ENCODE data around the gene GNAO1.

Gene GNAO1

GRCh38 chr16:56302506-56302905, 111.2 kb downstream of the GNAO1 start:
- peaks cover 10% of the 10 kb centered on the region for H3K27me3 Mint-ChIP-seq

GRCh38 chr16:56303066-56303715, 111.9 kb downstream of the GNAO1 start:
- no peak overlapping the region for H3K4me3 Mint-ChIP-seq
- H3K9me3 Mint-ChIP-seq = no peaks in the 10 kb centered on the region
- H3K36me3 Mint-ChIP-seq (ENCODE audit: low read depth) = no peaks in the 10 kb centered on the region
- no peak overlapping the region for H3K27ac Mint-ChIP-seq
- H3K27me3 Mint-ChIP-seq = peaks cover 13% of the 10 kb centered on the region
- intact Hi-C loops (cut with micrococcal nuclease) = no loop called here
- H3K4me1 Mint-ChIP-seq (ENCODE audit: low read depth) = peaks cover 26% of the 10 kb centered on the region

More at GRCh38 chr16:56302506-56302905, 111.2 kb downstream of the GNAO1 start:
- no peak overlapping the region for H3K4me3 Mint-ChIP-seq
- intact Hi-C loops (cut with micrococcal nuclease) = no loop called here
- peaks cover 30% of the 10 kb centered on the region for H3K4me1 Mint-ChIP-seq (ENCODE audit: low read depth)
- H3K27ac Mint-ChIP-seq = no peak overlapping the region
- H3K9me3 Mint-ChIP-seq = no peaks in the 10 kb centered on the region
- no peaks in the 10 kb centered on the region for H3K36me3 Mint-ChIP-seq (ENCODE audit: low read depth)

- H3K4me1 Mint-ChIP-seq (ENCODE audit: low read depth) = peaks cover 19% of the 10 kb centered on the region
- H3K4me3 Mint-ChIP-seq = no peak overlapping the region
- peaks cover 18% of the 10 kb centered on the region for H3K27me3 Mint-ChIP-seq
- no peak overlapping the region for H3K27ac Mint-ChIP-seq
- intact Hi-C loops (cut with micrococcal nuclease) = no loop called here
- no peaks in the 10 kb centered on the region for H3K9me3 Mint-ChIP-seq
- no peaks in the 10 kb centered on the region for H3K36me3 Mint-ChIP-seq (ENCODE audit: low read depth)
Measured at GRCh38 chr16:56303880-56304279, 112.6 kb downstream of the GNAO1 start.

GRCh38 chr16:56305956-56306565, 114.8 kb downstream of the GNAO1 start:
- H3K4me1 Mint-ChIP-seq (ENCODE audit: low read depth) = peaks cover 5% of the 10 kb centered on the region
- intact Hi-C loops (cut with micrococcal nuclease) = no loop called here
- no peak overlapping the region for H3K4me3 Mint-ChIP-seq
- H3K27me3 Mint-ChIP-seq = peaks cover 18% of the 10 kb centered on the region
- no peaks in the 10 kb centered on the region for H3K9me3 Mint-ChIP-seq
- H3K27ac Mint-ChIP-seq = no peak overlapping the region
- H3K36me3 Mint-ChIP-seq (ENCODE audit: low read depth) = no peaks in the 10 kb centered on the region

GRCh38 chr16:56306690-56307533, 115.6 kb downstream of the GNAO1 start:
- peaks cover 18% of the 10 kb centered on the region for H3K27me3 Mint-ChIP-seq
- no peaks in the 10 kb centered on the region for H3K9me3 Mint-ChIP-seq

GRCh38 chr16:56307534-56307873, 116.2 kb downstream of the GNAO1 start:
- Mint-ChIP-seq H3K27ac (no peak overlapping the region), H3K9me3 (no peaks in the 10 kb centered on the region), H3K4me3 (no peak overlapping the region), H3K27me3 (peaks cover 15% of the 10 kb centered on the region), H3K36me3 (ENCODE audit: low read depth) (no peaks in the 10 kb centered on the region), H3K4me1 (ENCODE audit: low read depth) (peaks cover 5% of the 10 kb centered on the region)
- intact Hi-C loops (cut with micrococcal nuclease) = no loop called here

More at GRCh38 chr16:56306690-56307533, 115.6 kb downstream of the GNAO1 start:
- H3K27ac Mint-ChIP-seq = no peak overlapping the region
- H3K4me3 Mint-ChIP-seq = no peak overlapping the region
- intact Hi-C loops (cut with micrococcal nuclease) = no loop called here
- H3K36me3 Mint-ChIP-seq (ENCODE audit: low read depth) = no peaks in the 10 kb centered on the region
- peaks cover 5% of the 10 kb centered on the region for H3K4me1 Mint-ChIP-seq (ENCODE audit: low read depth)

GRCh38 chr16:56309008-56309407, 117.7 kb downstream of the GNAO1 start:
- Mint-ChIP-seq H3K4me1 (ENCODE audit: low read depth) (peaks cover 5% of the 10 kb centered on the region), H3K9me3 (no peaks in the 10 kb centered on the region), H3K27me3 (peaks cover 11% of the 10 kb centered on the region), H3K36me3 (ENCODE audit: low read depth) (no peaks in the 10 kb centered on the region), H3K4me3 (no peak overlapping the region), H3K27ac (no peak overlapping the region)
- intact Hi-C loops (cut with micrococcal nuclease) = no loop called here

GRCh38 chr16:56310690-56311089, 119.4 kb downstream of the GNAO1 start:
- H3K4me1 Mint-ChIP-seq (ENCODE audit: low read depth) = peaks cover 5% of the 10 kb centered on the region
- no peak overlapping the region for H3K27ac Mint-ChIP-seq
- H3K27me3 Mint-ChIP-seq = peaks cover 11% of the 10 kb centered on the region
- intact Hi-C loops (cut with micrococcal nuclease) = loop anchor here (10.0 kb wide), 2 partner anchors 106 to 856 kb away; no protein-coding TSS in a partner anchor
- no peaks in the 10 kb centered on the region for H3K9me3 Mint-ChIP-seq
- H3K4me3 Mint-ChIP-seq = no peak overlapping the region
- no peaks in the 10 kb centered on the region for H3K36me3 Mint-ChIP-seq (ENCODE audit: low read depth)

- no peaks in the 10 kb centered on the region for H3K36me3 Mint-ChIP-seq (ENCODE audit: low read depth)
- H3K9me3 Mint-ChIP-seq = no peaks in the 10 kb centered on the region
- H3K27me3 Mint-ChIP-seq = peaks cover 12% of the 10 kb centered on the region
- H3K4me1 Mint-ChIP-seq (ENCODE audit: low read depth) = peaks cover 5% of the 10 kb centered on the region
- H3K27ac Mint-ChIP-seq = no peak overlapping the region
- intact Hi-C loops (cut with micrococcal nuclease) = loop anchor here (10.0 kb wide), 2 partner anchors 107 to 857 kb away; no protein-coding TSS in a partner anchor
- H3K4me3 Mint-ChIP-seq = no peak overlapping the region
Measured at GRCh38 chr16:56311208-56312027, 120.1 kb downstream of the GNAO1 start.

GRCh38 chr16:56312028-56312300, 120.7 kb downstream of the GNAO1 start:
- intact Hi-C loops (cut with micrococcal nuclease) = loop anchor here (10.0 kb wide), 2 partner anchors 107 to 857 kb away; no protein-coding TSS in a partner anchor
- peaks cover 12% of the 10 kb centered on the region for H3K27me3 Mint-ChIP-seq
- no peak overlapping the region for H3K27ac Mint-ChIP-seq
- no peaks in the 10 kb centered on the region for H3K9me3 Mint-ChIP-seq
- H3K4me1 Mint-ChIP-seq (ENCODE audit: low read depth) = peaks cover 5% of the 10 kb centered on the region
- H3K4me3 Mint-ChIP-seq = no peak overlapping the region
- no peaks in the 10 kb centered on the region for H3K36me3 Mint-ChIP-seq (ENCODE audit: low read depth)

- Mint-ChIP-seq H3K27ac (no peak overlapping the region), H3K4me3 (no peak overlapping the region), H3K27me3 (peaks cover 14% of the 10 kb centered on the region), H3K9me3 (no peaks in the 10 kb centered on the region), H3K4me1 (ENCODE audit: low read depth) (peaks cover 3% of the 10 kb centered on the region), H3K36me3 (ENCODE audit: low read depth) (no peaks in the 10 kb centered on the region)
- intact Hi-C loops (cut with micrococcal nuclease) = loop anchor here (10.0 kb wide), 2 partner anchors 108 to 858 kb away; no protein-coding TSS in a partner anchor
Measured at GRCh38 chr16:56312556-56312955, 121.3 kb downstream of the GNAO1 start.

GRCh38 chr16:56314244-56314850, 123.1 kb downstream of the GNAO1 start:
- no peak overlapping the region for H3K27ac Mint-ChIP-seq
- H3K36me3 Mint-ChIP-seq (ENCODE audit: low read depth) = no peaks in the 10 kb centered on the region
- no peak overlapping the region for H3K4me3 Mint-ChIP-seq
- no peaks in the 10 kb centered on the region for H3K9me3 Mint-ChIP-seq
- H3K27me3 Mint-ChIP-seq = peaks cover 13% of the 10 kb centered on the region
- H3K4me1 Mint-ChIP-seq (ENCODE audit: low read depth) = peaks cover 7% of the 10 kb centered on the region
- intact Hi-C loops (cut with micrococcal nuclease) = loop anchor here (10.0 kb wide), 2 partner anchors 110 to 860 kb away; no protein-coding TSS in a partner anchor

- H3K27me3 Mint-ChIP-seq = peaks cover 13% of the 10 kb centered on the region
- no peaks in the 10 kb centered on the region for H3K36me3 Mint-ChIP-seq (ENCODE audit: low read depth)
- no peak overlapping the region for H3K27ac Mint-ChIP-seq
- H3K4me1 Mint-ChIP-seq (ENCODE audit: low read depth) = peaks cover 7% of the 10 kb centered on the region
- intact Hi-C loops (cut with micrococcal nuclease) = loop anchor here (5.0 to 10.0 kb wide), 4 partner anchors 111 to 861 kb away; no protein-coding TSS in a partner anchor
- H3K4me3 Mint-ChIP-seq = no peak overlapping the region
- H3K9me3 Mint-ChIP-seq = no peaks in the 10 kb centered on the region
Measured at GRCh38 chr16:56315955-56316354, 124.7 kb downstream of the GNAO1 start.

All from dendritic cell treated with granulocyte-macrophage colony-stimulating factor and Interleukin-4, amounts not matched to agents 40 ng/mL and 50 ng/mL, for 4 days (primary cell).